ENCODE measurements around the gene FOXJ1.
"Not testable (repeated sequence)": the region's sequence is repeated elsewhere in the genome, so short reads cannot be mapped to it uniquely, and the experiment has no call there.

Gene FOXJ1

GRCh38 chr17:76141212-76142038, at the start of gene FOXJ1:
Gene FOXJ1, minus strand, starts transcription at chr17:76141245. Its CDS starts 850 bp downstream, at chr17:76140395.
- DNase-seq = peak; percentile 87 to 88

DNA sequence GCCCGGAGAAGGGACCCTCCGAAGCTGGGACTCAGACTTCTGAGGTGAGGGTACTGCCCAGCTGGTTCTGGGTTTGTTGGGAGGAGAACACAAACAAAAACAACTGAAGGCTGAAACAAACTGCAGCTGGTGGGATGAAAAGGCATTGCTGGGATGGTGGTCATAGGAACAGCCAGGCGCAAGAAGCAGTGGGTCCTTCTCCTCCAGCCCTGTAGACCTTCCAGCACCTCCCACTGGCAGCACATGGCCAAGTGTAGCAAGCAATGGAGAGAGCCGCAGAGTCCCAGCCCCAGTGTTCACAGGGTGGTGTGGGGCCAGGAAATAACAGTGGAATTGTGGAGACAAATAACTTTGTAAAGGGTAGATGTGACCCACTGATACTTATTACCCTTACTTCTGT, 48.7 kb upstream of the FOXJ1 start:
- DNase-seq = no peak

DNA sequence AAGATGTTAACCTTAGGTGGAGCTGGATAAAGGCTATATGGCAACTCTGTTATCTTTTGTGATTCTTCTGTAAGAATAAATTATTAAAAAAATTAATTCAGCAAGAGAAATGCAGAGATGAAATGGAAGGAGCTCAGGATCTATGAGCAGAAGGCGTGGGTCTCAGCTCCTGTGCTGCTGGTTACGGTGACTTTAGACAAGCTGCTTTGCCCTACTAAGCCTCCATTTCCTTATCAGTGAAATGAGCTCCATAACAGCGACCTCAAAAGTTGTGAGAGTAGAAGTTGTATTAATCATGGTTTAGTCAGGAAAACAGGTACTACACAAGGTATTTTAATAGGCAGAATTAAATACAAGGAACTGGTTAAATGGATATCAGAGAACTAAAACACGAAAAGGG, 48.2 kb upstream of the FOXJ1 start:
- no peak for DNase-seq

DNA sequence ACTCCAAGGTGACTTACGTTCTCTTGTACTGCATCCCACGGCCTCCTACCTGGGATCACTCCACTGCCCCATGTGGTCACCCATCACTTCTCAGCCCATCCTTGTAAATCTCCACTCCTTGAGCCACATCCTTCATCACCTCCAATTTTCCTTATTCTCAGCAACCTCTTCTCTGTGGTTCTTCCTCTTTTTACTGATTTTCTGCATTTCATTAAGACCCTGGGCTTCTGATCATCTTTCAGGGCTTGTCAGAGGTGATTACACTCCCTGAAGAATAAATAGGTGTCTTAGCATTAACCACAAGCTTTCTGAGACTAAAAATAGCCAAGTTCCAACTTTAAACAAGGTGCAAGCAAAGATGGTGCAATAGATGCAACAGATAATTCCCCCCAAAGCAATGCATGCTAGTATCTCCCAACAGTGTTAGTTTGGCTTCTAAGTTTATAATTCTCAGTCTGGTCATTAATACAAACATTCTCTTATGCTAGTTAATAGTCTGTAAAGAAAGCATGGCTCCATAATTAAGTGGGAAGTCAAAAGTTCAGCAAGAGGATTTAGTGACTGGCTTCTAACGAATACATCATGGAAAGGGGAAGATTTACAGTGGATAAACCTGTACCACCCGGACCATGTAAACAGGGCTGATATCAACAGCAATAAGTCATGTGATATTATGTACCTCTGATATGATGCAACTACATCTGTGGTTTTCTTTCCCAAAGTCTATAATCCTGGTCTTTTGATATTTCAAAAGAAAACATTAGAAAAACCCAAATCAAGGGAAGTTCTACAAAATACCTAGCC, 47.4 kb upstream of the FOXJ1 start:
- DNase-seq = no peak

DNA sequence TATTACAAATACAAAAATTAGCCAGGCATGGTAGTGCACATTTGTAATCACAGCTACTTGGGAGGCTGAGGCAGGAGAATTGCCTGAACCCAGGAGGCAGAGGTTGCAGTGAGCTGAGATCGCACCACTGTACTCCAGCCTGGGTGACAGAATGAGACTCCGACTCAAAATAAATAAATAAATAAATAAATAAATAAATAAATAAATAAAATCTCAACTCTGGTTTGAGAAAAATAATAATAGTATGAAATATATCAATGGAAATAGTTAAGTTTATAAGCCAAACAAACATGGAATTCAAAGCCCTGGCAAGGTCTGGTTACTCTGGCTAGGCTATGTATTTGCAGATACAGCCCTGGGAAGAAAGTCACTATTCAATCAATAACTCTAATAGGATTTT, 45.7 kb upstream of the FOXJ1 start:
- not testable (repeated sequence) for DNase-seq

- DNase-seq = no peak
Measured at GRCh38 chr17:76184290-76184689, 43.2 kb upstream of the FOXJ1 start.

- DNase-seq = peak; percentile 45 to 57
Measured at GRCh38 chr17:76182016-76182764, 41.1 kb upstream of the FOXJ1 start.

- no peak for DNase-seq
Measured at GRCh38 chr17:76179496-76180467, 38.7 kb upstream of the FOXJ1 start.

- no peak for DNase-seq
Measured at GRCh38 chr17:76178124-76178523, 37.1 kb upstream of the FOXJ1 start.

DNA sequence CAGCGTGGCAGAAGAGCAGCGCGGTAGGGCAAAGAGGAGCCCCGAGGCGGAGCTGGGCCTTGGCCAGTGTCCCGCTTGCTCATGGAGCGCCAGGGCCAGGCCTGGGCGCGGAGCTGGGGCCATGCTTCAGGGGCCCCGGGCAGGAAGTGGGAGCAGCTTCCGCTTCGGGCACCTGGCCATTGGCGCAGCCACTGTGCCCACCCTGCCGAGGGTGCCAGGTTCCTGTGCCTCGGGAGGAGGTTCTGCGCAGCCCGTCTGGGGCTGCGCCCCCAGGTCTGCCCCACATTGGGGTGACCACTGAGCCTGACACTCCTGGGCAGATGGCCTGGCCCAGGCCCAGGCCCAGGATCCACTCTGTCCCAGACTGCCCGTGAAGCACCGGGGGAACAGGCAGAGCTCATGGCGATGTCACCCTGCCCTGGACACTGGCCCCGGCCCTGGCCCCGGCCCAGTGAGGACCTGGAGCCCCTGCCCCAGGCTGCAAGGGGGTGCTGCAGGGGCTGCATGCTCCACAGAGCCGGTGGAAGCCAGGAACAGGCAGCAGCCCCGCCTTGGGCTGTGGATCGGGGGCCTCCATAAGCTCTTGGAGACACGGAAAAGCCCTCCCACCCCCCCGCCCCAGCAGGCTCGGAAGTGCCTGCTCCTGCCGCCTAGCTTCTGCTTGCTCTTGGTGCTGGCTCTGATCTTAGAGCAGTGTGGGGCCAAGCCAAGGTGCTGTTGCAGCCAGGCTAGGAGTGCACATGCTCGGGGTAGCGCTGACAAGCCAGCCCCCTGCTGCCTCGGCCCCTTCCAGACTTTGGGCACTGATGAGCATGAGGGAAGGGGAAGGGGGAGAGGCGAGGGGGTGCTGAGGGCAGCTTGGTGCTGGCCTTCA, 35.9 kb upstream of the FOXJ1 start:
- DNase-seq = no peak

DNA sequence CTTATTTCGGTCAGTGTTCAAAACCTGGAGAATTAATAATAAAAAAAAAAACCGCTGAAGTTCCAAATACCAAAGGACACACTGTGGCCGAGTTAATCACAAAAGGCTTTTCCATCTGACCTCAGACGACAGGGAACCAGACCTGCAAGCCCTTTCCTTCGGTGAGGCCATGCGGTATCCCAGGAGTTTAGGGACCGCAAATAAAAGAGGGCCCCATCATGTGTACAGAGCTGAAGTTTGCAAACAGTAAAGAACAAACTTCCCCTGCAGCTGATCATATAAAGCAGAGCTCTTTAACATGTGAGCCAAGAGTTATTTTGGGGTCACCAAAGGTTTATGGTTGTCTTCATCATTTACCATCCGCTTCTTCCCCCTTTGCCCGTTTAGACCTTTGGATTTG, 33.0 kb upstream of the FOXJ1 start:
- no peak for DNase-seq

- DNase-seq = no peak
Measured at GRCh38 chr17:76173474-76173873, 32.4 kb upstream of the FOXJ1 start.

DNA sequence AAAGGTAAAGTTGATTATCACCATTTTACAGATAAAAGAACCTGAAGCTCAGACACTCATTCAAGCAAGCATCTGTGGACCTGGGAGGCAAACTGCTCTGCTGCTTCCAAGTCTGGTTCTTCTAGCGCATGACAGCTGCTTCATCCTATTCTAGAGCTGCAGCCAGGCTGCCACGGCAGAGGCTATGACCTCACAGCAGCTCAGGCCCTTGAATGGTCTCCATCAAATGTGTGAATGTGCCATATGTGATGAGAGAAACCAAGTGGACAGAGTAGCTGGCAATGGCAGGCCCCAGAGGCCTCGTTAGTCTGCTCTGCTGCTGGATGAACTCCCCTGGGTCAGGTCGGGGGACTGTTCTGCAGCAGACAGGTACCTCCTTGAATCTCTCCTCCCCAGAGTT, 30.7 kb upstream of the FOXJ1 start:
- DNase-seq = no peak

DNA sequence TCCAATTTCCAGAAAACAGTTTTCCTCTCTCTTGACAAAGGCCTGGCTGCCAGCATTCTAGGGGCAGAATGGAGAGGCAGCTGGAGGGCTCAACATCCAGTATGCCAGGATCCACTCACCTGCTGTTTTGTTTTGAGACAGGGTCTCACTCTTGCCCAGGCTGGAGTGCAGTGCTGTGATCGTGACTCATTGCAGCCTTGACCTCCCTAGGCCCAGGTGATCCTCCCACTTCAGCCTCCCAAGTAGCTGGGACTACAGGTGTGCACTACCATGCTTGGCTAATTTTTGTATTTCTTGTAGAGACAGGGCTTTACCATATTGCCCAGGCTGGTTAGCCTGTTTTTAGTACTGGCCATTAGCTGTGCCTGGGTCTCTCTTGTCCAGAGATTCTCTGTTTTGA, 29.1 kb upstream of the FOXJ1 start:
- DNase-seq = no peak

GRCh38 chr17:76166906-76167305, 25.9 kb upstream of the FOXJ1 start:
- no peak for DNase-seq

GRCh38 chr17:76166168-76166567, 25.1 kb upstream of the FOXJ1 start:
- DNase-seq = no peak

- DNase-seq = no peak
Measured at GRCh38 chr17:76164331-76164730, 23.3 kb upstream of the FOXJ1 start.

DNA sequence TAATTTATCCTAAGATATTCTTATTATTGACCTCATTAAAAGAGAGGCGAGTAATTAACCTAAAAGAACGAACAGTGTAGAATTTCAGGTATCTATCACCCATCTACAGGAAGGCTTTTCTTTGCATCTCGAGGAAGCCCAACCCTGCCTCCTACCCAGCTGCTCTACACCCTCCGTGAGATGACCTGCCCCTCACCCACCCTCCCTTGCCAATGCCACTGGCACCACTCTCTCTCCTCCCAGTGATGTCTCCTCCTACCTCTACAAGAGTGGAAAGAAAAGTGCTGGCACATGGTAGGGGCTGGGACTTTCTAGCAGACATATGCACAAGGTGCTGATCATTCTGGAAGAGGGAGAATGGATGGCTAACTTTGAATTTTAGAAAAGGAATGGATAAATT, 22.9 kb upstream of the FOXJ1 start:
- no peak for DNase-seq

- DNase-seq = no peak
Measured at GRCh38 chr17:76161619-76162266, 20.7 kb upstream of the FOXJ1 start.

- DNase-seq = no peak
Measured at GRCh38 chr17:76160896-76161528, 20.0 kb upstream of the FOXJ1 start.
